AG08395 (cell line): Measurements from ENCODE around the gene LCN9.
"Not testable (repeated sequence)": the region's sequence is repeated elsewhere in the genome, so short reads cannot be mapped to it uniquely, and the experiment has no call there.

Source experiments
- DNase-seq: peaks from one replicate; pipeline ENCODE4 v3.0.0; 2012; ENCODE audit warnings: mixed read lengths, low spot score

Gene LCN9

GRCh38 chr9:135662758-135663450 lies at the start of gene LCN9:
Gene LCN9 (plus strand): TSS chr9:135663309. CDS start chr9:135663322, 13 bp downstream.
- DNase-seq: no peak

GRCh38 chr9:135613946-135614805 lies 48.9 kb upstream of the LCN9 start:
- DNase-seq: no peak

GRCh38 chr9:135614821-135615665 lies 48.1 kb upstream of the LCN9 start:
- DNase-seq: no peak

- DNase-seq: no peak
Observed at GRCh38 chr9:135615666-135616618, 47.2 kb upstream of the LCN9 start.

- no peak for DNase-seq
Observed at GRCh38 chr9:135616619-135617537, 46.2 kb upstream of the LCN9 start.

GRCh38 chr9:135617538-135617900 lies 45.6 kb upstream of the LCN9 start:
- DNase-seq: no peak

- no peak for DNase-seq
Observed at GRCh38 chr9:135617991-135618411, 45.1 kb upstream of the LCN9 start.

GRCh38 chr9:135618866-135619598 lies 44.1 kb upstream of the LCN9 start:
- no peak for DNase-seq

GRCh38 chr9:135619599-135619886 lies 43.6 kb upstream of the LCN9 start:
- no peak for DNase-seq

GRCh38 chr9:135620558-135620957 lies 42.6 kb upstream of the LCN9 start:
- no peak for DNase-seq

- DNase-seq: no peak
Observed at GRCh38 chr9:135622415-135623020, 40.6 kb upstream of the LCN9 start.

- no peak for DNase-seq
Observed at GRCh38 chr9:135624282-135624681, 38.8 kb upstream of the LCN9 start.

- DNase-seq: no peak
Observed at GRCh38 chr9:135632841-135633240, 30.3 kb upstream of the LCN9 start.

- DNase-seq: not testable (repeated sequence)
Observed at GRCh38 chr9:135636930-135637530, 26.1 kb upstream of the LCN9 start.

- no peak for DNase-seq
Observed at GRCh38 chr9:135639196-135639595, 23.9 kb upstream of the LCN9 start, which contains the start of gene GLT6D1. Gene GLT6D1 (minus strand): TSS chr9:135639540. CDS start chr9:135639187, 353 bp downstream.

- DNase-seq: no peak
Observed at GRCh38 chr9:135641047-135641446, 22.1 kb upstream of the LCN9 start.

- no peak for DNase-seq
Observed at GRCh38 chr9:135641745-135642144, 21.4 kb upstream of the LCN9 start.

GRCh38 chr9:135644631-135645218 lies 18.4 kb upstream of the LCN9 start:
- no peak for DNase-seq
